Loucy (cell line): ENCODE measurements around the gene DUSP2.

Source experiments
- CTCF ChIP-seq: fragments of 200-600 bp; sonication (generic); conservative IDR thresholded peaks from 2 replicates; pipeline ENCODE4 v1.5.1; 2014; ENCODE audit warnings: mild to moderate bottlenecking, antibody characterized with exemption, low read length
- EZH2phosphoT487 ChIP-seq: fragments of 200-600 bp; IDR thresholded peaks from 2 replicates; pipeline ENCODE4 v1.6.1; 2018; ENCODE audit warnings: antibody characterized with exemption, mild to moderate bottlenecking, moderate library complexity, borderline replicate concordance

DNA sequence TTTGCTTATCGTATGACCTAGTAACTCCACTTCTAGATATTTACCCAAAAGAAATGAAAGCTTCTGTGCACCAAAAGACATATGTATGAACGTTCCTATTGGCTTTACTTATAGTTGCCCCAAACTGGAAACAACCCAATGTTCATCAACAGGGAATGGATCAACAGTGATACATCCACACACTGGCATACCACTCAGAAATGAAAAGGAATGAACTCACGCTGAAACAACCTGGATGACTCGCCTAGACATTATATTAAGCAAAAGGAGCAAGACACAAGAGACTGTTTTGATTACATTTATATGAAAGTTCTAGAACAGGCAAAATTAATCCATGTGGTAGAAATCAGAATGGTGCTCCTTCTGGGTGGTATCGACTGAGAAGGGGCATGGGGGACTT is 47.8 kb downstream of the DUSP2 start:
- TF ChIP-seq EZH2phosphoT487 = no peak
- TF ChIP-seq CTCF = no peak
